Stimulated activated naive B cell treated with anti-CD40 and anti-IgM and Interleukin-4, amounts not matched to agents 10 μg/mL and 1 μg/mL and 100 μg/mL, for 72 hours (primary cell): ENCODE results near the gene ECSCR.
"Not testable (repeated sequence)": the region's sequence is repeated elsewhere in the genome, so short reads cannot be mapped to it uniquely, and the experiment has no call there.

Source experiments
- ATAC-seq, 2 donors: fragments of 150-1000 bp; cut with Tn5 transposase; replicated peaks; 2 replicates each; pipeline ENCODE4 v1.10.0; 2021; ENCODE audit warnings: moderate library complexity in 1 of 2
- DNase-seq: peaks from one replicate; pipeline ENCODE4 v3.0.0; 2021
- H3K27ac Mint-ChIP-seq: one replicate; pipeline ENCODE4 v1.8.0; 2022; ENCODE audit warnings: mild to moderate bottlenecking, mixed read lengths
- H3K27me3 Mint-ChIP-seq, 2 donors: one replicate each; pipeline ENCODE4 v1.8.0; 2022; ENCODE audit warnings: mixed read lengths in 2 of 2
- H3K36me3 Mint-ChIP-seq, 2 donors: one replicate each; pipeline ENCODE4 v1.8.0; 2022; ENCODE audit warnings: mixed read lengths in 2 of 2, mild to moderate bottlenecking in 1 of 2
- H3K4me1 Mint-ChIP-seq, 2 donors: one replicate each; pipeline ENCODE4 v1.8.0; 2022; ENCODE audit warnings: mixed read lengths in 2 of 2, mild to moderate bottlenecking in 1 of 2
- H3K4me3 Mint-ChIP-seq, 2 donors: one replicate each; pipeline ENCODE4 v1.8.0; 2022; ENCODE audit warnings: mild to moderate bottlenecking in 2 of 2, mixed read lengths in 2 of 2, moderate library complexity in 1 of 2
- H3K9me3 Mint-ChIP-seq, 2 donors: one replicate each; pipeline ENCODE4 v1.8.0; 2022; ENCODE audit warnings: mixed read lengths in 2 of 2, mild to moderate bottlenecking in 1 of 2

The ECSCR gene

DNA sequence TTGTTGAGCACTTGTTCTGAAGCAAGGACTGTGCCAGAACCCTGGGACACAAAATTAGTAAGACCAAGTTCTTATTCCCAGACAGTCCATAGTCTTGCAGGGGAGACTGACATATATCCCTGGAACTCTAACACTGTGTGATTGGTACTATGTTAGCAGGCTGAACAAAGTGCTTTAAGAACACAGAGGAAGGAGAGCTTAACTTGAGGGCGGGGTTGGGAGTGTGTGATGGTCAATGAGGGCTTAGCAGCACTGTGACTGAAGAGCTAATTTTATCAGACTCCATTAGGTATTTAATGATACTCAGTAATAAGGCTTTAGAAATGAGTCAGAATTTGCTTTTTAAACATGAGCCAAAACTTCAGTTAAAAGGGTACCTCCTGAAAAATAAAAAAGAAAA, 43.8 kb downstream of the ECSCR start:
- H3K27ac Mint-ChIP-seq, result no peak overlapping the region

DNA sequence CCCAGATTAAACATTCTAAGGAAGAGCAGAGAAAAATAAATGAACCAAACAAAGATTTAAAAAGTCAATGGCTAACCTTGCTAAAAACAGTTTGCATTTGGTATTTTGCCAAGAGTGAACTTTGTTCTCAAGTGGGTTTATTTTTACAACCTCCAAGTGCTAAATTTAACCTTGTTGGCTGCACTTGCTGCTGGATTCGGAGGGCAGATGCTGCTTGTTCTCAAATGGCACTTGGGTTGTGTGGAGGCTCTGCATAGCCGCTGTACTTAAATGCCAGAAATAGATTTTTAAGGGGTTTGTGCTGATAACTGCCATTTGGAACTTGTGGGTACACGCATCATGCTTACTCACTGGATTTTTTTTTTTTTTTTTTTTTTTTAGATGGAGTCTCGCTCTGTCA, 45.3 kb downstream of the ECSCR start:
- peaks cover 36 to 50% of the 10 kb centered on the region in 2 donors for H3K36me3 Mint-ChIP-seq
- ATAC-seq (peak; percentile 64 to 65), DNase-seq (no peak)
- peaks cover 7 to 28% of the 10 kb centered on the region in 2 donors for H3K4me1 Mint-ChIP-seq
- H3K27me3 Mint-ChIP-seq, result no peaks in the 10 kb centered on the region
- no peak overlapping the region for H3K27ac Mint-ChIP-seq
- H3K9me3 Mint-ChIP-seq, result no peaks in the 10 kb centered on the region
- no peak overlapping the region for H3K4me3 Mint-ChIP-seq

More for the DNA sequence above, 43.8 kb downstream of the ECSCR start:
- DNase-seq (no peak), ATAC-seq (no peak)
- Mint-ChIP-seq H3K4me1 (peaks cover 10 to 32% of the 10 kb centered on the region in 2 donors), H3K4me3 (no peak overlapping the region), H3K27me3 (no peaks in the 10 kb centered on the region), H3K9me3 (no peaks in the 10 kb centered on the region), H3K36me3 (peaks cover 38 to 45% of the 10 kb centered on the region in 2 donors)

DNA sequence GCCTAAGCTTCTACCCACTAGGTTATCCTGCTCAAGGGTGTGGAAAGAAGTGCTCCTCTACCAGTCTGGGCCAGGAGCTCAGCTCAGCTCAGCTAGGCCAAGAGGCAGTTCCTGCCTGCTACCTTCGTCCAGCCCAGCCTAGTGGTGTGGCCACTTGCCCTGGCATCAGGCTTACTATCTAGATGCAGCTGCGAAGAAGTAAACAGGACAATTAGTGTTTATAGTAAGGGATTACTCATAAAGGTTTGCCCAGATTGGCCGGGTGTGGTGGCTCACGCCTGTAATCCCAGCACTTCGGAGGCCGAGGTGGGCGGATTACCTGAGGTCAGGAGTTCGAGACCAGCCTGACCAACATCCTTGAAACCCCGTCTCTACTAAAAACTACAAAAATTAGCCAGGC, 45.9 kb downstream of the ECSCR start:
- no peak for DNase-seq
- H3K4me1 Mint-ChIP-seq, result peaks cover 7 to 27% of the 10 kb centered on the region in 2 donors
- peaks cover 35 to 49% of the 10 kb centered on the region in 2 donors for H3K36me3 Mint-ChIP-seq
- peak; percentile 14 to 15 for ATAC-seq
- H3K4me3 Mint-ChIP-seq, result no peak overlapping the region
- H3K27me3 Mint-ChIP-seq, result no peaks in the 10 kb centered on the region
- H3K9me3 Mint-ChIP-seq, result no peaks in the 10 kb centered on the region
- peak overlapping the region; percentile 56 for H3K27ac Mint-ChIP-seq

DNA sequence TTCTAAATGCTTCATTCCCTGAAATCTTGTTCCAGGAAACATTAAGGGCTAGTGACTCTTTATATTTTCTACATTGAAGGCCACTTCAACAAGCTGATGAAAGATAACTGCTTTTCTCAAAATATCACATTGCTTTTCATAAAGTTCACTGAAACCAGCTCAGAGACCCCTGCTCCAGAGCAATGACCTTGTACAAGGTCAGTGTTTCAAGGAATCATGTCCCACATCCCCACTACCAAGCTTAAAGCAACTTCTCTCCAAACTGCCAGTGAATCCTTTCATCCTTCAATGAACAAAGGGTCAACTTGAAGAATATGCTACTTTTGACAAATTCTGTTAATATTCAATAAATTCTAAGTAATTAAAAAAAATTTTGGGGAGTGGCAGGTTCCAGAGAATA, 46.7 kb downstream of the ECSCR start:
- no peak for ATAC-seq
- H3K4me1 Mint-ChIP-seq, result peaks cover 7 to 27% of the 10 kb centered on the region in 2 donors
- H3K4me3 Mint-ChIP-seq, result no peak overlapping the region
- H3K9me3 Mint-ChIP-seq, result no peaks in the 10 kb centered on the region
- H3K36me3 Mint-ChIP-seq, result peaks cover 35 to 48% of the 10 kb centered on the region in 2 donors
- no peaks in the 10 kb centered on the region for H3K27me3 Mint-ChIP-seq
- H3K27ac Mint-ChIP-seq, result no peak overlapping the region
- DNase-seq, result no peak

DNA sequence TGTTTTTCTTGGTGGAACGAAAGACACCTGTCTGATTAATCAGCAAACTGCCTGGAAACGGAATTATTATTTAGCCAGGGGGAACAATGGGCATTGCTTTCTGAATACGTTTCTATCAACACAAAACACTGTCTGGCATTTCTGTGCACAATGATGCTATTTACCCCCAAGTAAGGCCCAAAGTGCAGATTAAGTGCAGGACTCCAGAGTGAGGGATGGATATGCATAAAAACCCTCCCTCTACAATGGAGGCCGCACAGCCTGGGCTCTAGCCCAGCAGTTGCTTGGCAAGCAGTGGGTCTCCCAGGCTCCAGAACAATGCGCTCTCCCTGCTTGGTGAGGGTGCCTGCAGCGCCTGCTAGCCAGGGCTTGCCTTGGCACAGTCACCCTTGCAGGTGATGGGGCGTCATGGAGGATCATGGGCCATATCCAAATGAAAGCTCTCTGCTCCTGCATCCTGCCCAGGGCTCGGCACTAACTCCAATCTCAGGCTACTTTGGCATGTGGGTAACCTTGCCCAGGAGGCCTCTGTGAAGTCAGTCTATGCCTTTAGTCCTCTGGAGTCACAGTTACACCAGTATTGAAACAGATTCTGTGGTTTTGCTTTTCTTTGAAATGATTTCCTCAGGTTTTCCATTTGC, 47.2 kb downstream of the ECSCR start:
- H3K4me1 Mint-ChIP-seq, result peaks cover 7 to 27% of the 10 kb centered on the region in 2 donors
- ATAC-seq, result peak in 1 of 2 donors; percentile 37

DNA sequence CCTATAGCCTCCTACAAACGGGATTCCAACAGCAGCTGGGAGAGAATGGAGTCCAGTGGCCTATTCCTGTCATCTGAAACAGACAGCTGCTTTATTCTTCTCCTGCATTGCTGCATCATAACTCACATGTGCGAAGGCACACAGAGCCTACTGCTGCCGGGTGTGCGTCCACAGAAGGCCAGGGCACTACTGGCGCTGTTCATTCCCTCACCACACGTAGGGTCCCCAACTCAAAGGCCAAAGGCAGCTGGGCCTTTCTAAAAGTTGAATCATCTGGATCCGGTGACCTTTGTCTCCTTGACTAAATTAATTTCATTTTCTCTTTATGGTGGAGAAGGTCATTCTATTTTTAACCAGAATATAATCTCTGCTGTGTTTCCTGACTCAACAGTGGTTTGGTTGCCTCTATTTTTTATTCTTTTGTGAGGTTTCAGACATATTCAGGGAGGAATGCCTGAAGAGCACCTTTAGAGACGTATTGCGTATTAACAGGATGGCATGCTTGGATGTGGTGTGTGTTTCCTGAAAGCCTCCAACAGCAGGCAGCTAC, 47.9 kb downstream of the ECSCR start:
- Mint-ChIP-seq H3K9me3 (no peaks in the 10 kb centered on the region), H3K36me3 (peaks cover 26 to 38% of the 10 kb centered on the region in 2 donors), H3K27ac (no peak overlapping the region), H3K4me3 (no peak overlapping the region), H3K27me3 (no peaks in the 10 kb centered on the region), H3K4me1 (peaks cover 7 to 27% of the 10 kb centered on the region in 2 donors)
- no peak for DNase-seq
- peak; percentile 31 to 42 for ATAC-seq

More for the DNA sequence above, 47.2 kb downstream of the ECSCR start:
- no peaks in the 10 kb centered on the region for H3K9me3 Mint-ChIP-seq
- no peak for DNase-seq
- H3K36me3 Mint-ChIP-seq, result peaks cover 31 to 43% of the 10 kb centered on the region in 2 donors
- H3K27me3 Mint-ChIP-seq, result no peaks in the 10 kb centered on the region
- no peak overlapping the region for H3K27ac Mint-ChIP-seq
- no peak overlapping the region for H3K4me3 Mint-ChIP-seq

DNA sequence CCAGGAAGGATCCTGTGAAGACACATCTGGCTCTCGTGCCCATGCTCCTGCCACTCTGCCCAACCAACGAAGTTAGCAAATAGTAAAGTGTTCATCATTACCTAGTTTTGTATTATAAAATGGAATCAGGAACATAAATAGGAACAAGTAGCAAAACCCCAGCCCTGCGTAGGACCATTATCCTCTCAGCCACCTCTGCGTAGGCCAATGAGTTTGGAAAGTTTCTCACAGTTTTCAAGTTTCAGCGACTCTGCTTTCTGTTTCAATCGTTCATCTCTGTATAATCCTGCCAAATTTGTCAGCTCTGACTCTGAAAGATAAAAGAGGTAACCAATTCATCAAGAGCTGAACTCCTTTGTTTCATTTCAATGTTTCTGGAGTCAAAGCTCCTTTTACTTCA, 48.6 kb downstream of the ECSCR start:
- DNase-seq (no peak), ATAC-seq (no peak)
- Mint-ChIP-seq H3K36me3 (peaks cover 20 to 33% of the 10 kb centered on the region in 2 donors), H3K27me3 (no peaks in the 10 kb centered on the region), H3K4me3 (no peak overlapping the region), H3K4me1 (peaks cover 7 to 27% of the 10 kb centered on the region in 2 donors), H3K9me3 (no peaks in the 10 kb centered on the region), H3K27ac (no peak overlapping the region)

DNA sequence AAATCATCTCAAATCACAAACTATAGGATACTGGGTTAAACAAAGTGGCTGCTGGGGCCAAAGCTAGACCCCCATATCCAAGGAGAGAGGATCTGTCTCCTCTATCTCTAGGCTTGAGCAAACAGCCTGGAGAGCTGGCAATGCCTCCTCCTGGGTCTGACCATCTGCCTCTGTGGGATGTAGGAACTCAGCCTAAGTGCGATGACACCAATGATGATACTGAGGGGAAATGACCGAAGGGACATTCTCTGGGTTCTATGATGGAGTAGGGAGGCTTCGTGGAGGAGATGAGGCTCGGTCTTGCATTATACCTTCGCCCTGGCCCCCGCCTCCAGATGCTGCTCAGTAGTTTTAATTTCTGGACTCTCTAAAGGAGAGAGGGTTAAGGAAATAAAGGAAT, 49.4 kb downstream of the ECSCR start:
- no peaks in the 10 kb centered on the region for H3K9me3 Mint-ChIP-seq
- H3K27me3 Mint-ChIP-seq, result no peaks in the 10 kb centered on the region
- H3K4me1 Mint-ChIP-seq, result peaks cover 7 to 28% of the 10 kb centered on the region in 2 donors
- no peak for DNase-seq
- ATAC-seq, result no peak
- peaks cover 12 to 25% of the 10 kb centered on the region in 2 donors for H3K36me3 Mint-ChIP-seq
- no peak overlapping the region for H3K27ac Mint-ChIP-seq
- H3K4me3 Mint-ChIP-seq, result no peak overlapping the region

DNA sequence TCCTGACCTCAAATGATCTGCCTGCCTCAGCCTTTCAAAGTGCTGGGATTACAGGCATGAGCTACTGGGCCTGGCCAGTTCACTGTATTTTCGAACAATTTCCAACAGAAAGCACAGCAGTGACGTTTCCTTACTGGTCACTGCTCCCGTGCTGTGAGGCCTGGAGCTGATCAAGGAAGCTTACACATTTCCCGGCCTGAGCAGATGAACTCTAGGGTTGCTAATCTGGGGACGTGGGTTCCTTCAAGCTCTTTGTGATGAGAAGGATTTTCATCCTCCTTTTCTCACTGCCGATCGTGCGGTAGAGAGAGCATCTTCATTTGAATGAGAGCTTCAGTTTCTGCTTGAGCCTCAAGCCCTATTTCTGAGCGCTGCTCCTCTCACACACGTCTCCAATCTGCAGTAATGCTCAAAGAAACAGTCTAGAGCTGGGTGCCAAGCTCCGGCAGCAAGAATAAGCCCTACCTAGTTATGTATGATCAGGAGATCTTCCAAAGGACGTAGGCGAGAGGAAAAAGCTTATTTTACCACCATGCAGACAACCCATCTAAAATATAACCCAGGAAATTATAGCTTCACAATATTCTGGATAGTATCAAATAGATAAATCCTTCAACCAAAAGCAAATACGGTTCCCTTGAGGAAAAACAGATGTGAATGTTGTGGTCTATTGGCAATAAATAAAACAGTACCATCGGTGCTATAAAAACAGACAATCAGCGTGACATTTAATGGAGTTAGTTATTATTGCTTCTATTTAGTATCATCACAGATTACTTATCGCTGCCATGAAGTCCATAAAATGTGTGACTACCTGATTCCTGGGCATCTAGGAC, 51.3 kb downstream of the ECSCR start:
- no peak overlapping the region for H3K4me3 Mint-ChIP-seq
- no peaks in the 10 kb centered on the region for H3K9me3 Mint-ChIP-seq
- no peak overlapping the region for H3K27ac Mint-ChIP-seq
- peaks cover 16 to 35% of the 10 kb centered on the region in 2 donors for H3K4me1 Mint-ChIP-seq
- DNase-seq (no peak), ATAC-seq (no peak)
- H3K27me3 Mint-ChIP-seq, result no peaks in the 10 kb centered on the region
- H3K36me3 Mint-ChIP-seq, result peaks cover 11 to 19% of the 10 kb centered on the region in 2 donors

DNA sequence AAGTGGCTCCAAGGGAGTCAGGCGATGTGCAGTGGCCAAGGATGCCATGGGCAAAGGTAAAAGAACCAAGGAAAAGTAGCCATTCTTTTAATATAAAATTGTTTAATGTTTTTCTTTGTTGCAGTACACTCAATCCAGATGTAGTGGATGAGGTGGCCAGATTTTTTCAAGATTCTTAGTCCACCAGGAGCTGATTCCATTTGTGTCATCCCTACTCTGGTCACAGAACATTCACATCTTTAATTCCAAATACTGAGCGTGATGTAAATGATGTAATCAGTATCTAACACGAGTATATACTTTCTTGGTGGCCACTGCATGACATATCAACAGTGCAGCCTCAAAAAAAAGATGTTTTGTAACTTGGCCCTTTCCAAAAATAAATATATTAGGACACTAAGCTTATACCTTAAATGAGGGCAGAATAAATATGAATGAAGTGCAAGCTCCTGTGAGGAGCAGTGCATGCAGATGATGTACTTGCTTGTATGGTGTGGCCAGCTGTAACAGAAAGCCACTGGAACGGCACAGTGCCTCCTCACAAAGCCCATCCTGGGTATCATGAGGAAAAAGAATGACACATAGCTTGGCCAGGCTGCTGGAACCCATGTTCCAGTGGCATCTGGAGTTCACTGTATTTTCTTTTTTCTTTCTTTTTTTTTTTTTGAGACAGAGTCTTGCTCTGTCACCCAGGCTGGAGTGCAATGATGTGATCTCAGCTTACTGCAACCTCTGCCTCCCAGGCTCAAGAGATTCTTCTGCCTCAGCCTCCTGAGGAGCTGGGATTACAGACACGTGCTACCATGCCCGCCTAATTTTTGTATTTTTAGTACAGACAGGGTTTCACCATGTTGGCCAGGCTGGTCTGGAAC, 52.2 kb downstream of the ECSCR start:
- Mint-ChIP-seq H3K9me3 (no peaks in the 10 kb centered on the region), H3K27me3 (no peaks in the 10 kb centered on the region), H3K27ac (no peak overlapping the region), H3K4me1 (peaks cover 16 to 29% of the 10 kb centered on the region in 2 donors), H3K4me3 (no peak overlapping the region), H3K36me3 (peaks cover 11 to 19% of the 10 kb centered on the region in 2 donors)
- DNase-seq (no peak), ATAC-seq (no peak)

DNA sequence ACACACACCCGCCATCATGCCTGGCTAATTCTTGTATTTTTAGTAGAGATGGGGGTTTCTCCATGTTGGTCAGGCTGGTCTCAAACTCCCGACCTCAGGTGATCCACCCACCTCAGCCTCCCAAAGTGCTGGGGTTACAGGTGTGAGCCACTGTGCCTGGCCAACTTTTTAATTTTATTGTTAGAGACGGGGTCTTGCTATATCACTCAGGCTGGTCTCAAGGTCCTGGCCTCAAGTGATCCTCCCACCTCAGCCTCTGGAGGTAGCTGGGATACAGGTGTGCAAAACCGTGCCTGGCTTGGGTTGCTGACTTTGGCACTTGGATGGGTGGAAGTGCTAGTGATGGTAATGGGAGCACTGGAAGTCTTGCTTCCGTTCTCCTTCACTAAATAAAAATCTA, 53.4 kb downstream of the ECSCR start:
- H3K36me3 Mint-ChIP-seq, result peaks cover 14 to 19% of the 10 kb centered on the region in 2 donors
- not testable (repeated sequence) for H3K4me3 Mint-ChIP-seq, ATAC-seq, H3K27me3 Mint-ChIP-seq, H3K9me3 Mint-ChIP-seq, DNase-seq
- H3K27ac Mint-ChIP-seq, result peak overlapping the region; percentile 51
- H3K4me1 Mint-ChIP-seq, result peaks cover 21 to 27% of the 10 kb centered on the region in 2 donors

DNA sequence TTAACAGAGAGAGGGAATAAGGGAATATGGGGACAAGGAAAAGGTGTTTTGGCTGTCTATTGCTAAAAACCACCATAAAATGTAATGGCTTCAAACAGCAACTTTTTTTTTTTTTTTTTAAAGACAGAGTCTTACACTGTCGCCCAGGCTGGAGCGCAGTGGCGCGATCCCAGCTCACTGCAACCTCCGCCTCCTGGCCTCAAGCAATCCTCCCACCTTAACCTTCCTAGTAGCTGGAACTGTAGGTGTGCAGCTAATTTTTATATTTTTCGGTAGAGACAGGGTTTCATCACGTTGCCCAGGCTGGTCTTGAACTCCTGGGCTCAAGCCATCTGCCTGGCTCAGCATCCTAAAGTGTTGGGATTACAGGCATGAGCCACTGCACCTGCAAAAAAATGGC, 54.4 kb downstream of the ECSCR start:
- DNase-seq (no peak), ATAC-seq (no peak)
- Mint-ChIP-seq H3K9me3 (peaks cover 0 to 1% of the 10 kb centered on the region in 2 donors), H3K27ac (peak overlapping the region; percentile 70), H3K27me3 (no peaks in the 10 kb centered on the region), H3K4me3 (no peak overlapping the region), H3K4me1 (peaks cover 24 to 34% of the 10 kb centered on the region in 2 donors), H3K36me3 (peaks cover 6 to 11% of the 10 kb centered on the region in 2 donors)

DNA sequence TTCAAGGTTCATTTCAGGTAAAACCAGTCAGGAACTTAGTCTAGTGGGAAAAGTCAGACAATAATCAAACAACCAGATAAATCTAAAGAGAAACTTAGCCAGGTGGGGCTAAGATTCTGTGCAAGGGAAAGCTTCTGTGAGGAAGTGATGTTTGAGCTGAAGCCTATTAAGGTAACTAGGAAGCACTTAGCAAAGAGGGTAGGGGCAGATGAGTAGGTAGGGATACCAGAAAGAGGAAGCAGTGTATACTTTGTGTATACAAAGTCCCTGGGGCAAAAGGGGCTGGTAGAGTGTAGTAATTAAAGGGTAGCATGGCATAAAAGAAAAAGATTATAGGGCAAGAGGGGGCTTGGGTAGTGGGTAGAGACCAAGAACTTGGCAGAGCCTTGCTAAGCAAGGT, 55.0 kb downstream of the ECSCR start:
- H3K4me3 Mint-ChIP-seq, result peak overlapping the region; percentile 4 to 28
- DNase-seq (no peak), ATAC-seq (peak; percentile 62 to 64)
- H3K9me3 Mint-ChIP-seq, result peaks cover 0 to 1% of the 10 kb centered on the region in 2 donors
- peak overlapping the region; percentile 70 for H3K27ac Mint-ChIP-seq
- H3K36me3 Mint-ChIP-seq, result peaks cover 4% of the 10 kb centered on the region in 2 donors
- H3K4me1 Mint-ChIP-seq, result peaks cover 30 to 41% of the 10 kb centered on the region in 2 donors
- no peaks in the 10 kb centered on the region for H3K27me3 Mint-ChIP-seq

DNA sequence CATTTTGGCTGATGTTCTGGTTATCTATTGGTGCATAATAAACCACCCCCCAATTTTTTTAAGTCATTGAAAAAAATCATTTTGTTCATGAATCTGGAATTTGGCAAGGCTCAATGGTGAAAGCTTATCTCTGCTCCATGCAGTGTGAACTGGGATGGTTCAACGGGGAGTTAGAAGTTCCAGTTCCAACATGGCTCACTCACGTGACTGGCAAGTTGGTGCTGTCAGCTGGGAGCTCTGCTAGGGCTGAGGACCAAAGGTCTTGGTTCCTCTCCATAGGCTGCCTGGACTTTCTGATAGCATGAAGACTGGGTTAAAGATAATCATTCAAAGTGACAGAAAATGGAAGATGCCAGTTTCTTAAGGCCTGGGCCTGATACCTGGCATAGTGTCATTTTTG, 55.6 kb downstream of the ECSCR start:
- no peak overlapping the region for H3K4me3 Mint-ChIP-seq
- no peak for DNase-seq
- no peak for ATAC-seq
- peaks cover 3 to 4% of the 10 kb centered on the region in 2 donors for H3K36me3 Mint-ChIP-seq
- H3K27ac Mint-ChIP-seq, result peak overlapping the region; percentile 70
- peaks cover 0 to 1% of the 10 kb centered on the region in 2 donors for H3K9me3 Mint-ChIP-seq
- H3K4me1 Mint-ChIP-seq, result peaks cover 30 to 44% of the 10 kb centered on the region in 2 donors
- H3K27me3 Mint-ChIP-seq, result no peaks in the 10 kb centered on the region
